Measurements from ENCODE around the gene ASB2. TPM values are rescaled to one million over a fixed set of nuclear protein-coding genes. Genes with fewer than 3 reads are reported as not detected.

The ASB2 gene
- total RNA-seq, 1 experiment from 2014 or later, result 0.21 TPM

GRCh38 chr14:93930989-93931307, 45.4 kb downstream of the ASB2 start:
- Histone ChIP-seq H3K4me3 (ENCODE audit: insufficient read depth, low read depth, low read length) (no peak overlapping the region), H3K27me3 (ENCODE audit: control insufficient read depth, insufficient read depth, low read length) (no peaks in the 10 kb centered on the region), H3K36me3 (replicated peaks; ENCODE audit: control insufficient read depth, insufficient read depth, low read length) (no peaks in the 10 kb centered on the region)
- DNase-seq, result no peak

- no peak overlapping the region for H3K4me3 ChIP-seq (ENCODE audit: insufficient read depth, low read depth, low read length)
- H3K27me3 ChIP-seq (ENCODE audit: control insufficient read depth, insufficient read depth, low read length), result no peaks in the 10 kb centered on the region
- DNase-seq, result no peak
- no peaks in the 10 kb centered on the region for H3K36me3 ChIP-seq (replicated peaks; ENCODE audit: control insufficient read depth, insufficient read depth, low read length)
Measured at GRCh38 chr14:93930296-93930988, 45.9 kb downstream of the ASB2 start.

- no peaks in the 10 kb centered on the region for H3K27me3 ChIP-seq (ENCODE audit: control insufficient read depth, insufficient read depth, low read length)
- no peak overlapping the region for H3K4me3 ChIP-seq (ENCODE audit: insufficient read depth, low read depth, low read length)
- H3K36me3 ChIP-seq (replicated peaks; ENCODE audit: control insufficient read depth, insufficient read depth, low read length), result no peaks in the 10 kb centered on the region
- no peak for DNase-seq
Measured at GRCh38 chr14:93929657-93930056, 46.7 kb downstream of the ASB2 start.

- Histone ChIP-seq H3K36me3 (replicated peaks; ENCODE audit: control insufficient read depth, insufficient read depth, low read length) (no peaks in the 10 kb centered on the region), H3K27me3 (ENCODE audit: control insufficient read depth, insufficient read depth, low read length) (no peaks in the 10 kb centered on the region)
Measured at GRCh38 chr14:93929048-93929535, 47.3 kb downstream of the ASB2 start.

GRCh38 chr14:93928184-93929047, 48.0 kb downstream of the ASB2 start:
- Histone ChIP-seq H3K27me3 (ENCODE audit: control insufficient read depth, insufficient read depth, low read length) (no peaks in the 10 kb centered on the region), H3K4me3 (ENCODE audit: insufficient read depth, low read depth, low read length) (no peak overlapping the region), H3K36me3 (replicated peaks; ENCODE audit: control insufficient read depth, insufficient read depth, low read length) (no peaks in the 10 kb centered on the region)
- DNase-seq, result peak; percentile 65

More at GRCh38 chr14:93929048-93929535, 47.3 kb downstream of the ASB2 start:
- no peak for DNase-seq
- no peak overlapping the region for H3K4me3 ChIP-seq (ENCODE audit: insufficient read depth, low read depth, low read length)

- Histone ChIP-seq H3K4me3 (ENCODE audit: insufficient read depth, low read depth, low read length) (no peak overlapping the region), H3K36me3 (replicated peaks; ENCODE audit: control insufficient read depth, insufficient read depth, low read length) (no peaks in the 10 kb centered on the region), H3K27me3 (ENCODE audit: control insufficient read depth, insufficient read depth, low read length) (no peaks in the 10 kb centered on the region)
- no peak for DNase-seq
Measured at GRCh38 chr14:93927800-93928145, 48.6 kb downstream of the ASB2 start.

- DNase-seq, result peak; percentile 65
- Histone ChIP-seq H3K4me3 (ENCODE audit: insufficient read depth, low read depth, low read length) (no peak within 1 kb of the TSS), H3K36me3 (replicated peaks; ENCODE audit: control insufficient read depth, insufficient read depth, low read length) (no peaks in the 10 kb centered on the region), H3K27me3 (ENCODE audit: control insufficient read depth, insufficient read depth, low read length) (no peaks in the 10 kb centered on the region)
Measured at GRCh38 chr14:93926873-93927799, 49.2 kb downstream of the ASB2 start, which contains the start of gene FAM181A. TSS of gene FAM181A (plus strand) at chr14:93927344. CDS start at chr14:93928286, 942 bp downstream.

GRCh38 chr14:93926245-93926872, 50.0 kb downstream of the ASB2 start:
- DNase-seq, result no peak
- no peaks in the 10 kb centered on the region for H3K27me3 ChIP-seq (ENCODE audit: control insufficient read depth, insufficient read depth, low read length)
- H3K36me3 ChIP-seq (replicated peaks; ENCODE audit: control insufficient read depth, insufficient read depth, low read length), result no peaks in the 10 kb centered on the region
- no peak overlapping the region for H3K4me3 ChIP-seq (ENCODE audit: insufficient read depth, low read depth, low read length)

- Histone ChIP-seq H3K36me3 (replicated peaks; ENCODE audit: control insufficient read depth, insufficient read depth, low read length) (no peaks in the 10 kb centered on the region), H3K4me3 (ENCODE audit: insufficient read depth, low read depth, low read length) (no peak overlapping the region), H3K27me3 (ENCODE audit: control insufficient read depth, insufficient read depth, low read length) (no peaks in the 10 kb centered on the region)
- DNase-seq, result no peak
Measured at GRCh38 chr14:93925374-93925895, 50.9 kb downstream of the ASB2 start.

- no peaks in the 10 kb centered on the region for H3K27me3 ChIP-seq (ENCODE audit: control insufficient read depth, insufficient read depth, low read length)
- no peaks in the 10 kb centered on the region for H3K36me3 ChIP-seq (replicated peaks; ENCODE audit: control insufficient read depth, insufficient read depth, low read length)
- no peak overlapping the region for H3K4me3 ChIP-seq (ENCODE audit: insufficient read depth, low read depth, low read length)
- no peak for DNase-seq
Measured at GRCh38 chr14:93924592-93925355, 51.6 kb downstream of the ASB2 start.

GRCh38 chr14:93923626-93924025, 52.7 kb downstream of the ASB2 start:
- no peak for DNase-seq
- no peaks in the 10 kb centered on the region for H3K27me3 ChIP-seq (ENCODE audit: control insufficient read depth, insufficient read depth, low read length)
- H3K4me3 ChIP-seq (ENCODE audit: insufficient read depth, low read depth, low read length), result no peak overlapping the region
- H3K36me3 ChIP-seq (replicated peaks; ENCODE audit: control insufficient read depth, insufficient read depth, low read length), result no peaks in the 10 kb centered on the region

- DNase-seq, result no peak
- Histone ChIP-seq H3K36me3 (replicated peaks; ENCODE audit: control insufficient read depth, insufficient read depth, low read length) (no peaks in the 10 kb centered on the region), H3K4me3 (ENCODE audit: insufficient read depth, low read depth, low read length) (no peak overlapping the region), H3K27me3 (ENCODE audit: control insufficient read depth, insufficient read depth, low read length) (no peaks in the 10 kb centered on the region)
Measured at GRCh38 chr14:93921001-93921806, 55.2 kb downstream of the ASB2 start.

- DNase-seq, result no peak
- Histone ChIP-seq H3K36me3 (replicated peaks; ENCODE audit: control insufficient read depth, insufficient read depth, low read length) (no peaks in the 10 kb centered on the region), H3K27me3 (ENCODE audit: control insufficient read depth, insufficient read depth, low read length) (no peaks in the 10 kb centered on the region), H3K4me3 (ENCODE audit: insufficient read depth, low read depth, low read length) (no peak overlapping the region)
Measured at GRCh38 chr14:93917141-93917540, 59.2 kb downstream of the ASB2 start.
